ENCODE results near the gene CARF.

GRCh38 chr2:202910698-202911097 is 1.4 kb upstream of the CARF start:
- TF ChIP-seq ZNF274 (IDR thresholded peaks at IDR 0.05; ENCODE audit: low read depth, low read length) (no peak), YY1 (IDR thresholded peaks at IDR 0.05; ENCODE audit: insufficient read depth, insufficient read length) (no peak)
